Measurements from ENCODE around the gene ZNF423. TPM values are rescaled to one million over a fixed set of nuclear protein-coding genes. Genes with fewer than 3 reads are reported as not detected.

ZNF423 gene
- total RNA-seq, 1 donor from 2014 or later = 0.21 TPM

- DNase-seq (ENCODE audit: low read depth) = no peak
Observed at GRCh38 chr16:49464877-49465504, 390.9 kb downstream of the ZNF423 start.

GRCh38 chr16:49464093-49464492 is 391.8 kb downstream of the ZNF423 start:
- DNase-seq (ENCODE audit: low read depth) = no peak

GRCh38 chr16:49463529-49463928 is 392.4 kb downstream of the ZNF423 start:
- no peak for DNase-seq (ENCODE audit: low read depth)

GRCh38 chr16:49462989-49463371 is 392.9 kb downstream of the ZNF423 start:
- DNase-seq (ENCODE audit: low read depth) = no peak

GRCh38 chr16:49462362-49462988 is 393.4 kb downstream of the ZNF423 start:
- no peak for DNase-seq (ENCODE audit: low read depth)

GRCh38 chr16:49461517-49461951 is 394.4 kb downstream of the ZNF423 start:
- DNase-seq (ENCODE audit: low read depth) = no peak

GRCh38 chr16:49460786-49461470 is 395.0 kb downstream of the ZNF423 start:
- DNase-seq (ENCODE audit: low read depth) = no peak

- DNase-seq (ENCODE audit: low read depth) = no peak
Observed at GRCh38 chr16:49459953-49460735, 395.8 kb downstream of the ZNF423 start.

- no peak for DNase-seq (ENCODE audit: low read depth)
Observed at GRCh38 chr16:49458656-49459445, 397.1 kb downstream of the ZNF423 start.

GRCh38 chr16:49458243-49458642 is 397.7 kb downstream of the ZNF423 start:
- DNase-seq (ENCODE audit: low read depth) = no peak

GRCh38 chr16:49457196-49457595 is 398.7 kb downstream of the ZNF423 start:
- no peak for DNase-seq (ENCODE audit: low read depth)

GRCh38 chr16:49456763-49457162 is 399.1 kb downstream of the ZNF423 start:
- DNase-seq (ENCODE audit: low read depth) = no peak

GRCh38 chr16:49455991-49456745 is 399.7 kb downstream of the ZNF423 start:
- DNase-seq (ENCODE audit: low read depth) = no peak

- no peak for DNase-seq (ENCODE audit: low read depth)
Observed at GRCh38 chr16:49455181-49455990, 400.5 kb downstream of the ZNF423 start.

GRCh38 chr16:49454426-49455180 is 401.3 kb downstream of the ZNF423 start:
- DNase-seq (ENCODE audit: low read depth) = no peak

- DNase-seq (ENCODE audit: low read depth) = no peak
Observed at GRCh38 chr16:49453983-49454382, 401.9 kb downstream of the ZNF423 start.

GRCh38 chr16:49453021-49453420 is 402.9 kb downstream of the ZNF423 start:
- no peak for DNase-seq (ENCODE audit: low read depth)

GRCh38 chr16:49452578-49452977 is 403.3 kb downstream of the ZNF423 start:
- no peak for DNase-seq (ENCODE audit: low read depth)

- DNase-seq (ENCODE audit: low read depth) = no peak
Observed at GRCh38 chr16:49452108-49452507, 403.8 kb downstream of the ZNF423 start.

Measured in myocyte (in vitro differentiated cells).